DOHH2 (cell line): ENCODE measurements around the gene SGPL1.

ENCODE experiments used
- H3F3A ChIP-seq: fragments of 200-600 bp; sonication (generic), shearing (Covaris generic); 2 replicates; pipeline ENCODE4 v1.6.0; 2016; ENCODE audit warnings: antibody characterized with exemption, mild to moderate bottlenecking; ENCODE audit not compliant: control insufficient read depth, insufficient read depth
- H3K27ac ChIP-seq: fragments of 200-600 bp; sonication (generic); 2 replicates; pipeline ENCODE4 v1.5.1; 2014; ENCODE audit warnings: low read depth, mild to moderate bottlenecking, low read length, moderate library complexity
- H3K27me3 ChIP-seq: fragments of 200-600 bp; sonication (generic); 2 replicates; pipeline ENCODE4 v1.6.1; 2014; ENCODE audit warnings: mild to moderate bottlenecking, low read length, mixed read lengths; ENCODE audit not compliant: control insufficient read depth
- H3K36me3 ChIP-seq: fragments of 200-600 bp; sonication (generic); 2 replicates; pipeline ENCODE4 v1.6.1; 2014; ENCODE audit warnings: mild to moderate bottlenecking, low read length, moderate library complexity, mixed read lengths; ENCODE audit not compliant: control insufficient read depth
- H3K4me1 ChIP-seq: fragments of 200-600 bp; sonication (generic); 2 replicates; pipeline ENCODE4 v1.6.1; 2014; ENCODE audit warnings: mild to moderate bottlenecking, low read length, mixed read lengths; ENCODE audit not compliant: control insufficient read depth
- H3K4me2 ChIP-seq: fragments of 200-600 bp; sonication (generic); 2 replicates; pipeline ENCODE4 v1.6.0; 2014; ENCODE audit warnings: mild to moderate bottlenecking, low read length, moderate library complexity
- H3K4me3 ChIP-seq: fragments of 200-600 bp; sonication (generic); 2 replicates; pipeline ENCODE4 v1.5.1; 2014; ENCODE audit warnings: mild to moderate bottlenecking, low read length, mixed read lengths
- H3K79me2 ChIP-seq: fragments of 200-600 bp; sonication (generic); 2 replicates; pipeline ENCODE4 v1.6.1; 2014; ENCODE audit warnings: mild to moderate bottlenecking, low read length, mixed read lengths; ENCODE audit not compliant: control insufficient read depth
- H3K9me2 ChIP-seq: fragments of 200-600 bp; sonication (generic); replicated peaks from 2 replicates; pipeline ENCODE4 v1.6.1; 2014; ENCODE audit warnings: mild to moderate bottlenecking, low read length, mixed read lengths; ENCODE audit not compliant: control insufficient read depth
- H3K9me3 ChIP-seq: fragments of 200-600 bp; sonication (generic); 2 replicates; pipeline ENCODE4 v1.6.1; 2014; ENCODE audit warnings: antibody characterized with exemption, low read length, mixed read lengths; ENCODE audit not compliant: control insufficient read depth, insufficient read depth
- H4K20me1 ChIP-seq: fragments of 200-600 bp; sonication (generic); 2 replicates; pipeline ENCODE4 v1.6.0; 2014; ENCODE audit warnings: low read depth, mild to moderate bottlenecking, antibody characterized with exemption, low read length, moderate library complexity; ENCODE audit not compliant: control insufficient read depth, insufficient read depth
- EZH2phosphoT487 ChIP-seq: fragments of 200-600 bp; sonication (generic); IDR thresholded peaks from 2 replicates; pipeline ENCODE4 v1.6.1; 2017; ENCODE audit warnings: borderline replicate concordance, mild to moderate bottlenecking, antibody characterized with exemption, low read length, moderate library complexity, mixed read lengths
- TF ChIP-seq, protein P1 (sequence below): fragments of 200-600 bp; sonication (generic); IDR thresholded peaks from one replicate; pipeline ENCODE4 v1.5.1; 2014; ENCODE audit warnings: antibody characterized with exemption, mild to moderate bottlenecking, low read depth, low read length; ENCODE audit not compliant: poor library complexity, severe bottlenecking

The SGPL1 gene

GRCh38 chr10:70791386-70792039 is 24.2 kb upstream of the SGPL1 start:
- Histone ChIP-seq H3K79me2 (no peaks in the 10 kb centered on the region), H3F3A (no peaks in the 10 kb centered on the region), H3K27ac (no peak overlapping the region), H3K36me3 (no peaks in the 10 kb centered on the region), H3K9me2 (no peaks in the 10 kb centered on the region), H3K9me3 (no peaks in the 10 kb centered on the region), H3K4me2 (no peak overlapping the region), H3K27me3 (peaks cover 66% of the 10 kb centered on the region), H3K4me1 (no peaks in the 10 kb centered on the region), H3K4me3 (no peak overlapping the region), H4K20me1 (no peaks in the 10 kb centered on the region)
- no peak for TF ChIP-seq EZH2phosphoT487
- TF ChIP-seq, protein P1, sequence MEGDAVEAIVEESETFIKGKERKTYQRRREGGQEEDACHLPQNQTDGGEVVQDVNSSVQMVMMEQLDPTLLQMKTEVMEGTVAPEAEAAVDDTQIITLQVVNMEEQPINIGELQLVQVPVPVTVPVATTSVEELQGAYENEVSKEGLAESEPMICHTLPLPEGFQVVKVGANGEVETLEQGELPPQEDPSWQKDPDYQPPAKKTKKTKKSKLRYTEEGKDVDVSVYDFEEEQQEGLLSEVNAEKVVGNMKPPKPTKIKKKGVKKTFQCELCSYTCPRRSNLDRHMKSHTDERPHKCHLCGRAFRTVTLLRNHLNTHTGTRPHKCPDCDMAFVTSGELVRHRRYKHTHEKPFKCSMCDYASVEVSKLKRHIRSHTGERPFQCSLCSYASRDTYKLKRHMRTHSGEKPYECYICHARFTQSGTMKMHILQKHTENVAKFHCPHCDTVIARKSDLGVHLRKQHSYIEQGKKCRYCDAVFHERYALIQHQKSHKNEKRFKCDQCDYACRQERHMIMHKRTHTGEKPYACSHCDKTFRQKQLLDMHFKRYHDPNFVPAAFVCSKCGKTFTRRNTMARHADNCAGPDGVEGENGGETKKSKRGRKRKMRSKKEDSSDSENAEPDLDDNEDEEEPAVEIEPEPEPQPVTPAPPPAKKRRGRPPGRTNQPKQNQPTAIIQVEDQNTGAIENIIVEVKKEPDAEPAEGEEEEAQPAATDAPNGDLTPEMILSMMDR = no peak

DNA sequence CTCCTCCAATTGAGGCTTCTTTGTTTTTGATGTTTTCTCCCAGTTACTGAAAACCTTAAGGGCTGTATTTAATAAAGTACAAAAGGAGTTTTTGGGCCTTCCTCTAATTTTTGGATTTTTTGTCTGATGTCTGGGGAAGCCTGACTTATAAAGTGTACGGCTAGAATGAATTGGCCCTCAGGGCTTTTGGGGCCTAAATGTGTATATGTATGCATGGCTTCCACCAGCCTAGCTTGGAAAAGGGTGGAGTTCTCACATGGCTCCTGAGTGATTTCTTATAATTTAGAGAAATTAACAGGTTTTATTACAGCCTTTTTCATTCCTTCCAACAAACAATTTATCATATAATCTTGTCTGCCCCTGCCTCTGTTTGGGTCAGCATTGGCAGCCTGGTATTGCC is 20.1 kb upstream of the SGPL1 start:
- no peaks in the 10 kb centered on the region for H3K4me1 ChIP-seq
- H3F3A ChIP-seq = no peaks in the 10 kb centered on the region
- no peaks in the 10 kb centered on the region for H4K20me1 ChIP-seq
- no peaks in the 10 kb centered on the region for H3K9me2 ChIP-seq
- H3K36me3 ChIP-seq = no peaks in the 10 kb centered on the region
- H3K79me2 ChIP-seq = no peaks in the 10 kb centered on the region
- no peaks in the 10 kb centered on the region for H3K9me3 ChIP-seq
- H3K4me3 ChIP-seq = no peak overlapping the region
- H3K27ac ChIP-seq = no peak overlapping the region
- no peak overlapping the region for H3K4me2 ChIP-seq
- no peak for TF ChIP-seq EZH2phosphoT487
- TF ChIP-seq, protein P1 = no peak
- peaks cover 44% of the 10 kb centered on the region for H3K27me3 ChIP-seq

DNA sequence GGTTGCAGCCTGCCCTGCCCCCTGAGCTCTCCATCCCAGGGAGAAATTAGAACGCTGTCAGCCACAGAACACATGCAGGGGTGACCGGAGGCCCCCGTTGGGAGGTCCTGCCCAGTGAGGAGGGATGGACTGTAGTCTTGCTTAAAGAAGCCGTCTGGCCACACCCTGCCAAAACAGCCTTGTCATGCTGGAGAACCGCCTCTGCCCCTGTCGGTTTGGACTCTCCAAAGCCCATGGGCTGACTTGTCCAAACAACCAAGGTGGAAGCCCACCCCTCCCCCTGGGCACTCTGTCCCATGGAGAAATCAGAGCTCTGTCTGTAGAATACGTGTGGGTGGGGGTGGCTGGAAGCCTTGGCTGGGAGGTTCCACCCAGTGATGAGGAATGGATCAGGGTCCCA is 17.9 kb upstream of the SGPL1 start:
- H4K20me1 ChIP-seq = no peaks in the 10 kb centered on the region
- H3F3A ChIP-seq = no peaks in the 10 kb centered on the region
- H3K4me3 ChIP-seq = no peak overlapping the region
- H3K4me1 ChIP-seq = no peaks in the 10 kb centered on the region
- no peaks in the 10 kb centered on the region for H3K9me3 ChIP-seq
- H3K9me2 ChIP-seq = no peaks in the 10 kb centered on the region
- peaks cover 25% of the 10 kb centered on the region for H3K27me3 ChIP-seq
- H3K36me3 ChIP-seq = no peaks in the 10 kb centered on the region
- no peaks in the 10 kb centered on the region for H3K79me2 ChIP-seq
- TF ChIP-seq, protein P1 = no peak
- no peak for TF ChIP-seq EZH2phosphoT487
- no peak overlapping the region for H3K4me2 ChIP-seq
- H3K27ac ChIP-seq = no peak overlapping the region
